Mesenchymal stem cell (in vitro differentiated cells and primary cell): ENCODE measurements around the gene PI4K2B.
"Not testable (repeated sequence)": the region's sequence is repeated elsewhere in the genome, so short reads cannot be mapped to it uniquely, and the experiment has no call there.

Experiments used
- DNase-seq: peaks from one replicate; pipeline ENCODE4 v3.0.0-alpha.2; 2013
- H2AFZ ChIP-seq: one replicate; pipeline ENCODE4 v1.6.1; 2013; ENCODE audit warnings: low read depth, mild to moderate bottlenecking, control low read depth, inconsistent platforms, low read length, moderate library complexity
- H2AK5ac ChIP-seq: 2 replicates; pipeline ENCODE4 v1.6.1; 2013; ENCODE audit warnings: low read length, moderate library complexity, mild to moderate bottlenecking, inconsistent platforms; ENCODE audit not compliant: severe bottlenecking
- H2BK120ac ChIP-seq: one replicate; pipeline ENCODE4 v1.6.1; 2013; ENCODE audit warnings: low read depth, mild to moderate bottlenecking, inconsistent platforms, low read length, moderate library complexity
- H2BK12ac ChIP-seq, 2 experiments: one replicate each; pipeline ENCODE4 v1.6.1; 2013; ENCODE audit warnings: inconsistent platforms in 2 of 2, low read length in 2 of 2, mild to moderate bottlenecking in 2 of 2, moderate library complexity in 2 of 2, control low read depth in 1 of 2
- H2BK15ac ChIP-seq: one replicate; pipeline ENCODE4 v1.6.1; 2013; ENCODE audit warnings: mild to moderate bottlenecking, low read depth, inconsistent platforms; ENCODE audit not compliant: poor library complexity, severe bottlenecking
- H2BK5ac ChIP-seq: 2 replicates; pipeline ENCODE4 v1.6.1; 2013; ENCODE audit warnings: low read depth, mild to moderate bottlenecking, low read length, control low read depth, inconsistent platforms; ENCODE audit not compliant: poor library complexity, severe bottlenecking
- H3K14ac ChIP-seq, 2 experiments: one replicate each; pipeline ENCODE4 v1.6.1; 2013; ENCODE audit warnings: inconsistent platforms in 2 of 2, low read length in 2 of 2, control low read depth in 1 of 2, mild to moderate bottlenecking in 1 of 2, moderate library complexity in 1 of 2
- H3K18ac ChIP-seq, 2 experiments: one replicate each; pipeline ENCODE4 v1.6.1; 2013; ENCODE audit warnings: inconsistent platforms in 2 of 2, low read length in 2 of 2, control low read depth in 1 of 2, low read depth in 1 of 2, mild to moderate bottlenecking in 1 of 2
- H3K23ac ChIP-seq, 2 experiments: one replicate each; pipeline ENCODE4 v1.6.1; 2013; ENCODE audit warnings: inconsistent platforms in 2 of 2, low read length in 2 of 2, mild to moderate bottlenecking in 2 of 2, moderate library complexity in 2 of 2, control low read depth in 1 of 2
- H3K27ac ChIP-seq: 2 replicates; pipeline ENCODE4 v1.5.1; 2013; ENCODE audit warnings: mild to moderate bottlenecking, moderate library complexity, low read length, control low read depth, inconsistent platforms; ENCODE audit not compliant: poor library complexity, severe bottlenecking
- H3K27me3 ChIP-seq, 2 experiments: 2 replicates each; pipeline versions ENCODE4 v1.6.1 to v1.7.0; 2013; ENCODE audit warnings: low read length in 2 of 2, mild to moderate bottlenecking in 2 of 2, moderate library complexity in 2 of 2, control low read depth in 1 of 2, inconsistent platforms in 1 of 2; ENCODE audit not compliant: control insufficient read depth in 1 of 2, insufficient read depth in 1 of 2
- H3K36me3 ChIP-seq, 2 experiments: 2 replicates each; pipeline versions ENCODE4 v1.6.1 to v1.7.0; 2013; ENCODE audit warnings: low read length in 2 of 2, control low read depth in 1 of 2, inconsistent platforms in 1 of 2, low read depth in 1 of 2, mild to moderate bottlenecking in 1 of 2; ENCODE audit not compliant: insufficient read depth in 2 of 2, control insufficient read depth in 1 of 2
- H3K4ac ChIP-seq, 2 experiments: one replicate each; pipeline ENCODE4 v1.6.1; 2013; ENCODE audit warnings: inconsistent platforms in 2 of 2, low read length in 2 of 2, mild to moderate bottlenecking in 2 of 2, moderate library complexity in 2 of 2, control low read depth in 1 of 2, low read depth in 1 of 2
- H3K4me1 ChIP-seq: 2 replicates; pipeline ENCODE4 v1.6.1; 2013; ENCODE audit warnings: low read depth, low read length, control low read depth; ENCODE audit not compliant: control insufficient read depth, insufficient read depth
- H3K4me2 ChIP-seq: 2 replicates; pipeline ENCODE4 v1.6.1; 2013; ENCODE audit warnings: low read length, mild to moderate bottlenecking, inconsistent platforms; ENCODE audit not compliant: poor library complexity, severe bottlenecking
- H3K4me3 ChIP-seq, 2 experiments: 2 replicates each; pipeline versions ENCODE4 v1.5.1 to v1.7.0; 2013; ENCODE audit warnings: low read length in 2 of 2, mild to moderate bottlenecking in 2 of 2, control low read depth in 1 of 2, low read depth in 1 of 2; ENCODE audit not compliant: insufficient read depth in 1 of 2
- H3K79me1 ChIP-seq: replicated peaks from 2 replicates; pipeline ENCODE4 v1.6.1; 2013; ENCODE audit warnings: mild to moderate bottlenecking, control low read depth, low read length, inconsistent platforms; ENCODE audit not compliant: poor library complexity, severe bottlenecking
- H3K9ac ChIP-seq: 2 replicates; pipeline ENCODE4 v1.7.0; 2013; ENCODE audit warnings: mild to moderate bottlenecking, low read length, moderate library complexity
- H3K9me3 ChIP-seq: 2 replicates; pipeline ENCODE4 v1.7.0; 2013; ENCODE audit warnings: mild to moderate bottlenecking, low read length; ENCODE audit not compliant: control insufficient read depth
- H4K8ac ChIP-seq: one replicate; pipeline ENCODE4 v1.6.1; 2013; ENCODE audit warnings: inconsistent platforms, mild to moderate bottlenecking, low read length, moderate library complexity
- H4K91ac ChIP-seq: one replicate; pipeline ENCODE4 v1.6.1; 2013; ENCODE audit warnings: mild to moderate bottlenecking, low read length, inconsistent platforms
- WGBS: methylation state at CpG from one replicate; pipeline ENCODE4 v1.1.7; 2013; ENCODE audit warnings: mixed read lengths; 5-methylcytosine and 5-hydroxymethylcytosine counted together

PI4K2B gene

DNA sequence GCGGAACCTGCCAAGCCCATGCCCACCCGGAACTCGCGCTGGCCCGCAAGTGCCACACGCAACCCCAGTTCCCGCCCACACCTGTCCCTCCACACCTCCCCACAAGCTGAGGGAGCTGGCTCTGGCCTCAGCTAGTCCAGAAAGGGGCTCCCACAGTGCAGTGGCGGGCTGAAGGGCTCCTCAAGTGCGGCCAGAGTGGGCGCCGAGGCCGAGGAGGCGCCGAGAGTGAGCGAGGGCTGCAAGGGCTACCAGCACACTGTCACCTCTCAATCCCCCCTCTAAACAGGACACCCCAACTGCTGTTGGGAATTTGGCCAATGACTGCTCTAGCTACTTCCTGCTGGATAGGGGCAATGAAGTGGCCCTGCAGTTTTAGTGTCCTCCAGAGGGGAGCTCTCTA, 5.7 kb downstream of the PI4K2B start:
- H3K4me3 ChIP-seq, H4K91ac ChIP-seq, H3K4ac ChIP-seq, H2BK15ac ChIP-seq, H2BK120ac ChIP-seq, H2BK5ac ChIP-seq, H3K4me2 ChIP-seq, H3K4me1 ChIP-seq, H3K79me1 ChIP-seq, H3K23ac ChIP-seq, H3K36me3 ChIP-seq, H3K14ac ChIP-seq, H3K27ac ChIP-seq, H2BK12ac ChIP-seq, H2AK5ac ChIP-seq, H3K27me3 ChIP-seq, H2AFZ ChIP-seq, H4K8ac ChIP-seq, H3K18ac ChIP-seq, H3K9ac ChIP-seq, H3K9me3 ChIP-seq, DNase-seq: not testable (repeated sequence)
- 100% methylated on average over 4 of the region's 15 CpGs for WGBS

DNA sequence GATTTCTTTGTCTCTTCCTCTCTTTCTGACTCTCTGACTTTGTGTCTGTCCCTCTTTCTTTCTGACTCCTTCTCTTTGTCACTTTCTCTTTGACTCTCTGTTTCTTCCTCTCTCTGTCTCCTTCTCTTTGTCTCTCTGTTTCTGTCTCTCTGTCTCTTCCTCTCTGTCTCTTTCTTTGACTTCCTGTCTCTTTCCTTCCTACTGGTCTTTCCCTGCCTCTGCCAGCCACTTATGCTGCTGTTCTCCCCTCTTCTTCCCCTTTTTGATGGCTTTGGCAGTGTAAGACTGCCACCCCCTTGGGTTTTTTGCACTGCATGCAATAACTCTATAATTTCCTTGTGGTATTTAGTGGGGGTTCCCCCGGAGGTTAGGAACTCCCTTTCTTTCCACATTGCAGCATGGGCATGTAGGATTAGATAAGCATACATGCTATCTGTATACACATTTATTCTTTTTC, 6.9 kb downstream of the PI4K2B start:
- H3K4ac ChIP-seq, H4K8ac ChIP-seq, H3K23ac ChIP-seq, H2BK120ac ChIP-seq, H3K14ac ChIP-seq, H2AK5ac ChIP-seq, H3K18ac ChIP-seq, H3K27me3 ChIP-seq, H3K9me3 ChIP-seq, H3K79me1 ChIP-seq, H2AFZ ChIP-seq, H2BK12ac ChIP-seq, H3K4me2 ChIP-seq, H3K36me3 ChIP-seq, H2BK15ac ChIP-seq, H4K91ac ChIP-seq, H3K27ac ChIP-seq, H3K4me3 ChIP-seq, DNase-seq, H2BK5ac ChIP-seq, H3K9ac ChIP-seq, H3K4me1 ChIP-seq: not testable (repeated sequence)
- no CpG with 5 or more reads among the region's 1 CpG for WGBS

DNA sequence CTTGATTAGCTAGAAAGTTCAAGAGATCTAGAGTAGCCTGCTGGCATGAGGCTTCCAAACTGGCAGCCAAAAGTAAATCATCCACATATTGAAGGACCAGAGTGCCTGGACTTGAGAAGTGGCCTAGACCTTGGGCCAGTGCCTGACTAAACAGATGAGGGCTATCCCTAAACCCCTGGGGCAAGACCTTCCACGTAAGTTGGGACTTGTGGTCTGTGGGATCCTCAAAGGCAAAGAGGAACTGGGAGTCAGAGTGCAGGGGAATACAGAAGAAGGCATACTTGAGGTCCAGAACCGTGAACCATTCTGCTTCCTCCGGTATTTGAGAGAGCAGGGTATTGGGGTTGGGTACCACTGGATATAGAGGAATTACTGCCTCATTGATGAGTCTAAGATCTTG, 8.4 kb downstream of the PI4K2B start:
- not testable (repeated sequence) for H3K23ac ChIP-seq, H3K4ac ChIP-seq
- peaks cover 13% of the 10 kb centered on the region for H3K79me1 ChIP-seq

DNA sequence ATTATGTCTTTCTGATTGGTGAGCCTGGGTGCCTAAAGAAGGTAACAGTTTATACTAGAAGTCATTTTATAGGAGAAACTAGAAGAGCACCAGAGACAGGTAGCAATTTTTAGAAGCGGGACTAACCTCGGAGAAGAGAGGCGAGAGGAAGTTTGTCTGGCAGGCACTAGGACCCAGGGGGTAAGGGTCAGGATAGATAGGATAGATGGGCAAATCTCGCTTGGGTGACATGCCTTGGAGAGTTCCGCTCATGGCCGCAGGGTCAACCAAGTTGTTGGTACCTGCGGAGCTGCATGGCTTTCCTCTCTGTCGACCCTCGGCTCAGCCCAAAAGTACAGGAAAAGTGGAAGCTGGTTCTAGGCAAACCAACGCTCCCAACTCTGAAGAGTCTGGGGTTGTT, 11.3 kb downstream of the PI4K2B start:
- DNase-seq: no peak
- Histone ChIP-seq H4K8ac (no peak overlapping the region), H3K27me3 (no peaks in the 10 kb centered on the region), H2BK120ac (no peak overlapping the region), H2AFZ (no peak overlapping the region), H3K79me1 (peaks cover 15% of the 10 kb centered on the region), H2AK5ac (no peak overlapping the region), H3K9me3 (no peaks in the 10 kb centered on the region), H3K4ac (no peak overlapping the region), H3K14ac (no peak overlapping the region), H3K36me3 (no peaks in the 10 kb centered on the region), H3K4me1 (no peaks in the 10 kb centered on the region), H2BK15ac (no peak overlapping the region), H3K27ac (no peak overlapping the region), H3K4me2 (no peak overlapping the region), H3K23ac (no peak overlapping the region), H4K91ac (no peak overlapping the region), H2BK5ac (no peak overlapping the region), H3K9ac (no peak overlapping the region), H2BK12ac (no peak overlapping the region), H3K18ac (no peak overlapping the region), H3K4me3 (no peak overlapping the region)
- WGBS: 95% methylated on average over 10 of the region's 10 CpGs

More for the DNA sequence above, 8.4 kb downstream of the PI4K2B start:
- H3K18ac ChIP-seq, H3K4me3 ChIP-seq, H4K91ac ChIP-seq, H3K14ac ChIP-seq, H3K4me1 ChIP-seq, H3K9ac ChIP-seq, H4K8ac ChIP-seq, H2BK5ac ChIP-seq, H2AK5ac ChIP-seq, H3K27me3 ChIP-seq, H2BK12ac ChIP-seq, H3K36me3 ChIP-seq, H2BK15ac ChIP-seq, H2AFZ ChIP-seq, H3K9me3 ChIP-seq, H2BK120ac ChIP-seq, DNase-seq, H3K4me2 ChIP-seq, H3K27ac ChIP-seq: not testable (repeated sequence)
- 98% methylated on average over 2 of the region's 3 CpGs for WGBS
